ENCODE measurements around the gene FOXD4L1. TPM values are rescaled to one million over a fixed set of nuclear protein-coding genes. Genes with fewer than 3 reads are reported as not detected.
"Not testable (repeated sequence)": the region's sequence is repeated elsewhere in the genome, so short reads cannot be mapped to it uniquely, and the experiment has no call there.

Gene FOXD4L1
- total RNA-seq, 1 donor from 2014 or later, result 0.34 TPM

DNA sequence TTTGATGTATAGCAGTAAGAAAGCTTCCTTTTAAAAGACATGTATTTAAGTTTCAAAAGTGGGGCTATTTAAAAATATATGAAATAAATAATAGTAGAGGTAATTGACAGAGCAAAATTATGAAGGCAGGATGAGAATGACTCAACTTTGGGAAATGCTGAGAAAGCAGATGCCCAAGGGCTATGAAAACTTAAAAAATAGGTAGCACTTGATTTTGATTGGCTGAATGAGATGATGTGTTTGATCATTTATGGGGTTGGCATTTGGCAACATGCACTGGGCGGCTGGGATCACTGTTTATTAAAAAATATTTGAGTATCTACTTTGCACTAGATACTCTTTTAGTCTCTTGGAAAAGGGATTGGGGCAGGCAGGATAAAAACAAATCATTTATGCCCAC lies 26.5 kb downstream of the FOXD4L1 start:
- intact Hi-C loops (cut with micrococcal nuclease), result not testable (repeated sequence)

DNA sequence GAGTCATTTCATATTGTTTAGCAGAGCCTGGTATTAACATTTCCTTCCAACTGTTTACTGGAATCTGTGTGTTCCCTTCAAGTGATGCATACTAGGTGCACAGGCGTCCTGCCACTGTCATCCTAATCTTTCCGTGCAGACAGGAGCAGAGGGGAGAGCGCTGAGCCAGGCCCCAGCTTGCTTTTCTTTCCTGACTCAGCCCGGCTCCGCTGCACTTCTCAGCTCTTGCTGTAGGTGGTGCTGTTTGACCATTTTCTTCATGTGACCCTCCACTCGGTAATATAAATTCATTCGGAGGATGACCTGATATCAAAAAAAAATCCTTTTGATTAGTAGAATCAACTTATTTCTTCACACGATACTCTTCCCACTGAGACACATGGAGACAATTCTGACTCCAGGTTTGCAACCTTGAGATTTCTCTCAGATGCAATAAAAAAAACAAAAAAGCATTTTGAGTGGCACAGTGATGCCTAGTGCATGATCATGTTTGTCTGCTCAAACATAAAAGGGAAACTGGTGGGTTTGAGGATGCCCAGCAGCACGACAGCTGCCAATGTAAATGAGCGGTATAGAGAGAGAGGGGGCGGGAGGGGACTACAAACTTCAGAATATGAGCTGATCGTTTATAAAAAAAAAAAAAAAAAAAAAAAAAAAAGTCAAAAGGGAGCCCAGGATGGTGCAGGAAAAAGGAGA lies 29.0 kb downstream of the FOXD4L1 start:
- intact Hi-C loops (cut with micrococcal nuclease), result not testable (repeated sequence)

DNA sequence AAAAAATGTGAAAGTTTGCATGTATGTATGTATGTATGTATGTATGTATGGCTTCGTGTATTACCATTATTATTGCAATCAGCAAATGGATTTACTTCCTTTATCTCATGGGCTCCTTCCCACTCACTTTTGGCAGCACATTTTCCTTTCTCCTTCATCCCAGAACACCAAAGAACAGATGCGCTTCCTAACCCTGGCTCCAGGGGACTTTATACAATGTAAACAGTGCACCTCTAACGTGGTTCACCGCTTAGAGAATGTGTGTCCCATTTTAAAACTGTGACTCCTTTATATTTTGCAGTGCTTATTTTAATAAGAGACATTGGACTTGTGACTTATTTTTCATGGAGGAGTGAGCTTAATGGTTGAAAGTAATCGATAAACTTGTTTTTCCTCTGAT lies 29.7 kb downstream of the FOXD4L1 start:
- intact Hi-C loops (cut with micrococcal nuclease), result not testable (repeated sequence)

DNA sequence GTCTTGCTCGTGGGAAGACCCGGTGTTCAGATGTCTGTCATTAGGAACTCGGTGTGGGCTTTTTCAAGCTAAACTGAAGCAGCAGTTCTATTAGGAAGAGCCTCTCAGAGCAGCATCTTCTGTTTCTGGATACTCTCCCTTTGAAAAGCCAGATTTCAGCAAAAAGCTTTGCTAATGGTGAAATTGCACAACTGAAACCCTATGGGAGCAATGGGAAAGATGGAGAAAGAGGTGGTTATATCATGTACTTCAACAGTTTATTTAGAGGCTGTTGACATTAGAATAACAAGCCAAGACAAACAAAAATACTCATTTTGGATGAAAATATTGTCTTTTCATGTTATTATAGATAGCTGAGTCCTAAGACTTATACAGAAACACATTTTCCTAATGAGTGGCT lies 30.4 kb downstream of the FOXD4L1 start:
- intact Hi-C loops (cut with micrococcal nuclease), result not testable (repeated sequence)

DNA sequence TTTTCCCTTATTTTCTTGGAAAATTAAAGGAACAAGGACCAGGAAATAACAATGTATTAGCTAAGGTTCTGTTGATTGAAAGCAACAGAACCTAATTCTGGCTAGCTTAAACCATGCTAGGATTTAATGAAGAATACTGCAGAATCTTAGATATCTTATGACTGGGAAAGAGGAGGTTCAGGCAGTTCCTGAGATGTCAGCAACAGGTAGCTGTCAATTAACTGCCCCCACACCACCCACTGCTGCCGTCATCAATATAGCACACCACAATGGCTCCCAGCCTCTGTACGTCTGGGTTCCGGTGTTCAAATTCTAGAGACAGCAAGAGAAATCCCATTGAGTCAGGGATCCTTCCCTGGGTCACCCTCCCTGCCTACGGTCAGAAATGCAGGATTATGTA lies 34.5 kb downstream of the FOXD4L1 start:
- intact Hi-C loops (cut with micrococcal nuclease), result not testable (repeated sequence)

DNA sequence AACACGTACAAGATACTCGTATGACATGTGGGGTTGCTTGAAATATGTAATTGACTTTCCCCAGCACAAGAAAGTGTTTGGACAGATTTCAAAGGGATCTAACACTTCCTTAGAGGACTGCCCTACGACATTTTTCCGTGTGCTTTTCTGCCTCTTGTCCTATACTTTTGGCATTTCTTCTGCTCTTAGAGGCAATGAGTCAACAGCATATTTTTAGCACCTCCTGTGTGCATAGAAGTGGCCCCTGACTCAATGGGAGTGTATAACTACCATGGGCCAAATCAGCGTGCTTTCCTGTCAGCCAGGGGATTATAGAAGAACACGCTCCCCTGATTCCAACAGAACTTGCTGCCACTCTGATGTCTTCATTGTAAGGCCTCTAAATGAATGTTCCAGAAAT lies 38.1 kb downstream of the FOXD4L1 start:
- intact Hi-C loops (cut with micrococcal nuclease), result not testable (repeated sequence)

DNA sequence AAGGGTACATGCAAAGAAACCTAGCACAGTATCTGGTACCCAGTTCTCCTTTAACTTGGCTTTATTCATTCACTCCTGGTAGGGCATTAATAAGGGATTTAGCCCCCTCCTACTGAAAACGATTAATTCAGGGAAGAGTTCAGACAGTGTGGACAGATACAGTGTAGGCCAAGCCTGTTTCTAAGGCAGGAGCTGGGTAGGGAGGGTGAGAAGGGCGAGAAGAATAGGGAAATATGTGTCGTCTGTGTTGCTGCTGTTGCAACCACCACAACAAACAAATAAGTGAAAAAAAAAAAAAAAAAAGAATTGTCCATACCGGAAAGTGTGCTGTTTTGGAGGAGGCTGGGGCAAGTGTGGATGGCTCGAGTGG lies 42.4 kb downstream of the FOXD4L1 start:
- intact Hi-C loops (cut with micrococcal nuclease), result not testable (repeated sequence)

DNA sequence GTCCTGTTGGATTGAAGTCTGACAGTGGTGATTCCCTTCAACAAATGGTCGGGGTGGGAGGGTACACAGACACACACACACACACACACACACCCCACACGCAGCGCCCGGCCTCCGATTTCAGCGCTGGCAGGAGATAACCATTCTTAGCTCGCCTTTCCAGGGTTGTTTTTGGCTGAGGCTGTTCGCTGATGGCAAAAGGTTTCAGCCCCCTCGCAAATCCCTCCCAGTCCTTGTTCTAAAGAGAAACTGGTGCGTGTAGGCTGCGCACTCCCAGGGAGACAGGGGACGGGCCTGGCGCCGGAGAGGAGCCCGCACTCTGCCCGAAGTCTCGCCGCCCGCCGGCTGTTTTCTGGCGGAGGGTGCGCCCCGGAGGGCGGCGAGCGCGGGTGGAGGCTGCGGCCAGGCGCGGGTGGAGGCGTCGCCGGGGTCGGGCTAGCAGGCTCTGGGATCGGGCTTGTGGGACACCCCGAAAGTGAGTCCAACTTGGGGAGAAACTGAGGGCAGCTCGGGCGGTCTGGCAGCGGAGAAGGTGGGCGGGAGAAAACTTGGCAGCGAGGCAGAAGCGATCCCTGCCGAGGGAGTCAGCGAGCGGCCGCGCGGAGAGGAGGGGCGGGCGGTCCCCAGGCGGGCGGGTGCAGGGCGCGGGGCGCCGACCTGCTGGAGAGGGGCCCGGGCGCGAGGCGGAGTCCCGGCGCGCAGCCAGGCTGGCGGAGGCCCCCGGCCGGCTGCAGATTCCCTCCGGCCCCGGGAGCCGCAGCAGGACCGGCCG lies 42.9 kb downstream of the FOXD4L1 start:
- intact Hi-C loops (cut with micrococcal nuclease), result not testable (repeated sequence)

DNA sequence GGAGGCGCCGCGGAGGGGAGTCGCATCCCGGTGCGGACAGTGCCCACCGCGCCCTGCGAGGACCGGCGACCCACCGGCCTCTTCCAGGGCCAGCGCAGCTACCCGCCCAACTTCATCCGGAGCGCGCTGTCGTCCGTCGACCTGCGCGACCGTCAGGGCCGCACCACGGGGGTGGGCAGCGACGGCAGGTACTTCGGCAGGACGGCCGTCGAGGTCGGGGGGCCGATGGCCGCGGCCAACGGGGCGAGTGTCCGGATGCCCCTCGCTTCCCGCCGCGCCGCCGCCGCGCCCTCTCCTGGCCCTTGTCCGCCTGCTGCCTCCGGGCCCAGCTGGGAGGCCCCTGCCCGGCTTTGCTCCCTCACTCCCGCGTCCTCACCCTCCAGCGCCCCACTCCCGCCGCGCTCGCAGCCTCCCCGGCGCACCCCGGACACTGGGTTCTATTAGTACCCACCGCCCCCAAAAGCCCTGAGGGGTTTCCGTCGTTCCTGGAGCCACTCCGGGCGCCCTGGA lies 43.6 kb downstream of the FOXD4L1 start:
- intact Hi-C loops (cut with micrococcal nuclease), result not testable (repeated sequence)

DNA sequence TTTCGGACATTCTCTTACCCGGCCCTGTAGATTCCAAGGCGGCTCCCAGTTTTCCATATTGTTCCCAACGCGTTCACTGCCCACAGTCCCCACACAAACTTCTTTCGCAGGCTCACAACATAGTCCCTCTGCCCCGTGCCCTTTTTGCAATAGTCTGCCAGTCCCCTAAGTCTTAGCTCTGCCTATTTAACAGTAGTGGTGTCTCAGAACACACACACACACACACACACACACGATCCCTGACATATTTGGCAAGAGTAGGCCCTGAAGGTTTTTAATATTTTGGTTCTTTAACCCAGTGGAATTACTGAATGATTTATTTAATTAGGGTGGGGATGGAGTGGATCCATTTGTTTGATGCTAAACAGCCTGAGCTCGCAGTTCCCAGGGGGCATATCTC lies 44.1 kb downstream of the FOXD4L1 start:
- intact Hi-C loops (cut with micrococcal nuclease), result not testable (repeated sequence)

Other genes with a start within 250 kb of the FOXD4L1 start
- 0.32 and 0.45 TPM in 2 replicates for gene PAX8, start 219.7 kb upstream of the FOXD4L1 start, total RNA-seq
- gene ZNG1B, start 61.0 kb upstream of the FOXD4L1 start, total RNA-seq, result 36.0 and 36.5 TPM in 2 replicates
- 27.6 and 29.6 TPM in 2 replicates for gene RABL2A, start 128.6 kb downstream of the FOXD4L1 start, total RNA-seq

Measured in T-helper 2 cell treated with Interferon-gamma antibody and Interleukin-4, amounts not matched to agents 100 ng/mL and 5 ng/mL, for 36 hours (primary cell).